Endothelial cell of umbilical vein (primary cell): ENCODE results near the gene B4GALNT3.

ENCODE experiments used
- CTCF ChIP-seq, 2 donors: IDR thresholded peaks; 1 replicate in 1 of 2; 2 replicates in 1 of 2; pipeline ENCODE4 v1.5.1; 2011; ENCODE audit warnings: low read length in 2 of 2, mild to moderate bottlenecking in 2 of 2, moderate library complexity in 2 of 2, control low read depth in 1 of 2, inconsistent platforms in 1 of 2, low read depth in 1 of 2; ENCODE audit not compliant: insufficient read depth in 1 of 2; ENCODE audit errors: extremely low read depth in 1 of 2
- EZH2 ChIP-seq: IDR thresholded peaks from 2 replicates; pipeline ENCODE4 v1.6.1; 2012; ENCODE audit warnings: borderline replicate concordance, low read depth, mild to moderate bottlenecking, moderate library complexity, low read length, inconsistent platforms; ENCODE audit not compliant: severe bottlenecking
- MAX ChIP-seq: IDR thresholded peaks from 2 replicates; pipeline ENCODE4 v1.6.1; 2011; ENCODE audit not compliant: insufficient read depth, insufficient read length
- MYC ChIP-seq: IDR thresholded peaks from one replicate; pipeline ENCODE4 v1.6.1; 2011; ENCODE audit warnings: mild to moderate bottlenecking, low read depth, low read length
- POLR2A ChIP-seq: IDR thresholded peaks from 2 replicates; pipeline ENCODE4 v1.6.1; 2012; ENCODE audit warnings: low read depth, mild to moderate bottlenecking, control low read depth, low read length
- POLR2AphosphoS5 ChIP-seq: IDR thresholded peaks from 2 replicates; pipeline ENCODE4 v1.6.1; 2012; ENCODE audit warnings: low read depth, mild to moderate bottlenecking, control low read depth, low read length, moderate library complexity; ENCODE audit not compliant: insufficient read depth

GRCh38 chr12:507391-507796 lies 47.7 kb downstream of the B4GALNT3 start:
- no peak for TF ChIP-seq POLR2AphosphoS5
- TF ChIP-seq EZH2, result no peak
- TF ChIP-seq MAX, result no peak
- no peak for TF ChIP-seq CTCF (IDR thresholded peaks at IDR 0.05; ENCODE audit: extremely low read depth in 1 of 2, insufficient read depth in 1 of 2, low read depth in 1 of 2, low read length in 2 of 2)
- TF ChIP-seq POLR2A, result no peak
- no peak for TF ChIP-seq MYC
